VCaP (cell line): ENCODE data around the gene NME8.
"Not testable (repeated sequence)": the region's sequence is repeated elsewhere in the genome, so short reads cannot be mapped to it uniquely, and the experiment has no call there.

Experiments
- H3K27ac ChIP-seq: fragments of 450-650 bp; 2 replicates; pipeline ENCODE4 v1.5.1; 2017
- CTCF ChIP-seq: fragments of 450-650 bp; conservative IDR thresholded peaks from 2 replicates; pipeline ENCODE4 v1.5.1; 2017; ENCODE audit warnings: mild to moderate bottlenecking, moderate library complexity

The NME8 gene, protein sequence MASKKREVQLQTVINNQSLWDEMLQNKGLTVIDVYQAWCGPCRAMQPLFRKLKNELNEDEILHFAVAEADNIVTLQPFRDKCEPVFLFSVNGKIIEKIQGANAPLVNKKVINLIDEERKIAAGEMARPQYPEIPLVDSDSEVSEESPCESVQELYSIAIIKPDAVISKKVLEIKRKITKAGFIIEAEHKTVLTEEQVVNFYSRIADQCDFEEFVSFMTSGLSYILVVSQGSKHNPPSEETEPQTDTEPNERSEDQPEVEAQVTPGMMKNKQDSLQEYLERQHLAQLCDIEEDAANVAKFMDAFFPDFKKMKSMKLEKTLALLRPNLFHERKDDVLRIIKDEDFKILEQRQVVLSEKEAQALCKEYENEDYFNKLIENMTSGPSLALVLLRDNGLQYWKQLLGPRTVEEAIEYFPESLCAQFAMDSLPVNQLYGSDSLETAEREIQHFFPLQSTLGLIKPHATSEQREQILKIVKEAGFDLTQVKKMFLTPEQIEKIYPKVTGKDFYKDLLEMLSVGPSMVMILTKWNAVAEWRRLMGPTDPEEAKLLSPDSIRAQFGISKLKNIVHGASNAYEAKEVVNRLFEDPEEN

GRCh38 chr7:37848297-37848696 is at the start of gene NME8:
NME8 (plus strand) TSS chr7:37848597; CDS start chr7:37850267, 1,670 bp downstream.
- no peak within 1 kb of the TSS for H3K27ac ChIP-seq
- TF ChIP-seq CTCF: no peak

GRCh38 chr7:37806152-37806551 is 42.2 kb upstream of the NME8 start:
- no peak for TF ChIP-seq CTCF
- no peak overlapping the region for H3K27ac ChIP-seq

DNA sequence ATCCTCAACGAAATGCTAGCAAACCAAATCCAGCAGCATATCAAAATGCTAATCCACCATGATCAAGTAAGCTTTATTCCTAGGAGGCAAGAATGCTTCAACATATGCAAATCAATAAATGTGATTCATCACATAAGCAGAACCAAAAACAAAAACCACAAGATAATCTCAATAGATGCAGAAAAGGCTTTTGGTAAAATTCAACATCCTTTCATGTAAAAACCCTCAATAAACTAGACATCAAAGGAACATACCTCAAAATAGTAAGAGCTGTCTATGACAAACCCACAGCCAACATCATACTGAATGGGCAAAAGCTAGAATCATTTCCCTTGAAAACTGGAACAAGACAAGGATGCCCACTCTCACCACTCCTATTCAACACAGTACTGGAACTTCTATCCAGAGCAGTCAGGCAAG is 36.2 kb upstream of the NME8 start:
- not testable (repeated sequence) for H3K27ac ChIP-seq

- no peak for TF ChIP-seq CTCF
- H3K27ac ChIP-seq: no peak overlapping the region
These were observed 32.6 kb upstream of the NME8 start for GRCh38 chr7:37815671-37816371.

GRCh38 chr7:37816922-37817590 is 31.3 kb upstream of the NME8 start:
- no peak for TF ChIP-seq CTCF
- no peak overlapping the region for H3K27ac ChIP-seq

DNA sequence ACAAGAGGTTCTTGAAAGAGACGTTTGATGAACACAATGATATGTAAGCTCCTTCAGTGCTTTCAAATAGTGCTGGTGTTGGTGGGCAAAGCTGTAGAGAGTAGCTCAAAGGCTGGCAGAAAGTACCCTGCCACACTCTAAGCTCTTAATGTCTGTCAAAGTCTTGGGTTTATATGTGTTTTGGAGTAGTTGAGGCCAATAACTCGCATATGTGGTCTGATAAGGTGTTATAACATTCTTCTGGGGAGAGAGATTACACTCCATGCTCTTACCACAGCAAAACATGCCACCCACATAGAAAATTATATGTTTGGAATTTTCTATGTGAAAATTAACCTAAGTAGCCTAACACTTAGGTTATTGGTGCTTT is 30.8 kb upstream of the NME8 start:
- no peak overlapping the region for H3K27ac ChIP-seq
- TF ChIP-seq CTCF: no peak

GRCh38 chr7:37817996-37818720 is 30.2 kb upstream of the NME8 start:
- no peak for TF ChIP-seq CTCF
- H3K27ac ChIP-seq: no peak overlapping the region
